Lower leg skin (tissue), 3 donors: Measurements from ENCODE around the gene PDLIM4.

ENCODE experiments used
- POLR2A ChIP-seq, 2 donors: fragments of 450-650 bp; IDR thresholded peaks; one replicate each; pipeline ENCODE4 v1.6.1; 2016 to 2017; ENCODE audit warnings: antibody characterized with exemption in 2 of 2, mild to moderate bottlenecking in 1 of 2, moderate library complexity in 1 of 2
- TF ChIP-seq, protein P1 (sequence below), 3 donors: fragments of 450-650 bp; IDR thresholded peaks; one replicate each; pipeline ENCODE4 v1.5.1; 2016; ENCODE audit warnings: antibody characterized with exemption in 3 of 3, mild to moderate bottlenecking in 3 of 3, moderate library complexity in 2 of 3

DNA sequence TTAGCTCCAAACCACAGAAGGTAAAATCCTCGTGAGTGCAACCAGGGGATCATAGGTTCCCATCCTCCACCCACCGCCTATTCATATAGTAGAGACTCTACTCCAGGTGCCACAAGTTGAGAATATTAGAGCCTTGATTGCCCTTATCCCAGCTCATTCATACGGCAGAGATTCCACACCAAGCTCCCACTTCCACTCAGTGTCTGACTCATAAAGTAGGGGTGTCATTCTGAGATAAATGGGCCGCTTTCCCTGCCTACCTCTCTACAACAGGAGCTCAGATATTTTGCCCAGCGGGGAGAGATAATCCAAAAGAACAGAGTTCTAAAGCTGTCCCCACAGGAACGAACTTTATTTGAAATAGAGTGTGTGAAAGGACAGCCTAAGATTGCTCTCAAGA is 46.1 kb downstream of the PDLIM4 start:
- no peak for TF ChIP-seq POLR2A (IDR thresholded peaks at IDR 0.05)
- TF ChIP-seq, protein P1, sequence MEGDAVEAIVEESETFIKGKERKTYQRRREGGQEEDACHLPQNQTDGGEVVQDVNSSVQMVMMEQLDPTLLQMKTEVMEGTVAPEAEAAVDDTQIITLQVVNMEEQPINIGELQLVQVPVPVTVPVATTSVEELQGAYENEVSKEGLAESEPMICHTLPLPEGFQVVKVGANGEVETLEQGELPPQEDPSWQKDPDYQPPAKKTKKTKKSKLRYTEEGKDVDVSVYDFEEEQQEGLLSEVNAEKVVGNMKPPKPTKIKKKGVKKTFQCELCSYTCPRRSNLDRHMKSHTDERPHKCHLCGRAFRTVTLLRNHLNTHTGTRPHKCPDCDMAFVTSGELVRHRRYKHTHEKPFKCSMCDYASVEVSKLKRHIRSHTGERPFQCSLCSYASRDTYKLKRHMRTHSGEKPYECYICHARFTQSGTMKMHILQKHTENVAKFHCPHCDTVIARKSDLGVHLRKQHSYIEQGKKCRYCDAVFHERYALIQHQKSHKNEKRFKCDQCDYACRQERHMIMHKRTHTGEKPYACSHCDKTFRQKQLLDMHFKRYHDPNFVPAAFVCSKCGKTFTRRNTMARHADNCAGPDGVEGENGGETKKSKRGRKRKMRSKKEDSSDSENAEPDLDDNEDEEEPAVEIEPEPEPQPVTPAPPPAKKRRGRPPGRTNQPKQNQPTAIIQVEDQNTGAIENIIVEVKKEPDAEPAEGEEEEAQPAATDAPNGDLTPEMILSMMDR (IDR thresholded peaks at IDR 0.05) = no peak
